ENCODE measurements around the gene RAB1A. TPM values are rescaled to one million over a fixed set of nuclear protein-coding genes. Genes with fewer than 3 reads are reported as not detected.

The RAB1A gene
- total and polyA plus RNA-seq, 7 donors = 52.0 to 229 (median 89.3) TPM

DNA sequence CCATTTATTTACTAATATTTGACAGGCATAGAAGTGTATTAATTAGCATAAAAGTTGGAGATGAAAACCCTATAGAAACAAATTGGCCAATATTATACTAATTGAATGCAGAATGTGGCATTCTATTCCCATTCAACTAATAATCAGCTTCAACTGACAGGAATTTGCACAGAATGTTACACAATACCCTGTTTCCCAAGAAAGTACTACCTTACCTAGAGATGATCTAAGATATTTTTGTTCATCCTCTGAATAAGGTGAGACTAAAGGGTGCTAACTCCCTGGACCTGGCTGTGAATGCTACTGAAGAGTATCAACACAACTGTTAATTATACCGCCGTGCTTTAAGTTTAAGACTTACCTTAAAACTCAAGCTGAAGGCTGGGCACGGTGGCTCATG is 44.8 kb downstream of the RAB1A start:
- peaks cover 6% of the 10 kb centered on the region for H3K4me1 ChIP-seq
- H3K9me3 ChIP-seq = no peaks in the 10 kb centered on the region
- no peak overlapping the region for H3K4me3 ChIP-seq
- no peak for DNase-seq
- TF ChIP-seq CTCF (IDR thresholded peaks at IDR 0.05) = no peak
- WGBS, 3 donors = 90 to 95% (median 94%) methylated on average over 3 of the region's 3 CpGs
- peaks cover 22 to 98% of the 10 kb centered on the region in 2 donors for H3K36me3 ChIP-seq (ENCODE audit: insufficient read depth in 1 of 2, low read depth in 1 of 2)
- no peaks in the 10 kb centered on the region for H3K27me3 ChIP-seq (ENCODE audit: insufficient read depth in 3 of 3, low read length in 2 of 3)
- no peak for ATAC-seq
- H3K27ac ChIP-seq = no peak overlapping the region
- intact Hi-C loops (cut with DNase I) = no loop called here

DNA sequence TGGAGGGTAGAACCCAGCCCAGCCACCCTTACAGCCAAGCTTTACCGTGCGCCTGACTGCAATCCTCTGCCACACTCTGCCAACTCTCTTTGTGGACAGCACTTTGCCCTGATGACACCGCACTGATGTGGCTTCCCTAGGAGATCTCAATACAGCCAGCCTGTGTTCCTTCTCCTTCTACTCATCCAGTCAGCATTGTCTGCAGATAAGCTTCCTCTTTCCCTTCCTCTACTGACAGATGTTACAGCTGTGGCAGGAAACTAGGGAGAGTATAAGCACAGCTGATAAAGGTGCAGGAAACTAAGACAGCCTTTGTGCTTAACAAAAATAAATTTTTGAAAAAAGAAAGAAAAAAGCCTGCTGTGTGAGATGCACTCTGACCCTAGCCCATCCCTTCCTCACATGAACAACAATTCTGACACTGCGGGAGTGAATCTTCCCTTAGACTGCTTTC is 48.6 kb downstream of the RAB1A start:
- ATAC-seq (peak in 3 of 4 donors; percentile 26 to 33 (median 31)), DNase-seq (no peak)

GRCh38 chr2:65079017-65079416 is 50.9 kb downstream of the RAB1A start:
- WGBS, 3 donors = 92 to 94% (median 94%) methylated on average over 6 of the region's 6 CpGs
- no peak overlapping the region for H3K27ac ChIP-seq
- H3K4me3 ChIP-seq = no peak overlapping the region
- intact Hi-C loops (cut with DNase I) = no loop called here
- peaks cover 27% of the 10 kb centered on the region for H3K4me1 ChIP-seq
- H3K9me3 ChIP-seq = no peaks in the 10 kb centered on the region
- no peak for TF ChIP-seq CTCF (IDR thresholded peaks at IDR 0.05)
- DNase-seq = no peak
- H3K27me3 ChIP-seq (ENCODE audit: insufficient read depth in 3 of 3, low read length in 2 of 3) = no peaks in the 10 kb centered on the region
- H3K36me3 ChIP-seq (ENCODE audit: insufficient read depth in 1 of 2, low read depth in 1 of 2) = peaks cover 18 to 90% of the 10 kb centered on the region in 2 donors
- ATAC-seq = no peak

More for the DNA sequence above, 48.6 kb downstream of the RAB1A start:
- Histone ChIP-seq H3K36me3 (ENCODE audit: insufficient read depth in 1 of 2, low read depth in 1 of 2) (peaks cover 22 to 99% of the 10 kb centered on the region in 2 donors), H3K9me3 (no peaks in the 10 kb centered on the region), H3K27ac (no peak overlapping the region), H3K4me3 (no peak overlapping the region), H3K4me1 (peaks cover 5% of the 10 kb centered on the region), H3K27me3 (ENCODE audit: insufficient read depth in 3 of 3, low read length in 2 of 3) (no peaks in the 10 kb centered on the region)
- 62 to 83% (median 66%) methylated on average over 4 of the region's 4 CpGs for WGBS, 3 donors
- TF ChIP-seq CTCF (IDR thresholded peaks at IDR 0.05) = no peak
- intact Hi-C loops (cut with DNase I) = no loop called here

DNA sequence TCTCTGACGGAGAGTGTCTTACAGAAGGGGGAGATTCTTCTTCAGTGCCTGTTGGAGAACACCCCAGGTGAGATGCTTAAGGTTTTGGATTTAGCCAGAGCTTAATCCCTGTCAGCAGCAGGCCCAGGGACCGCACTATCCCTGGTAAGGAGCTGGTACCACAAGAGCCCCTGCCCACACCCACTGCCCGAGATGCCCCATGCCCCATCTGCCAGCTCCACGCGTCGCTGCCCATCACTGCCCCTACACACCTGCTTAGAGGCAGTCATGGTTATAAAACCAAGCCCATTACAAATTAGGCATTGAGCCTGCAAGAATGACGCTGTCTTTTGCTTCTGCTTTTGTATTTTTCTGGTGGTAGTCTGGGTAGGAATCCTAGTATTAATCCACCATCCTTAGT is 52.0 kb downstream of the RAB1A start:
- H3K36me3 ChIP-seq (ENCODE audit: insufficient read depth in 1 of 2, low read depth in 1 of 2) = peaks cover 8 to 90% of the 10 kb centered on the region in 2 donors
- WGBS, 3 donors = 64 to 77% (median 73%) methylated on average over 7 of the region's 7 CpGs
- intact Hi-C loops (cut with DNase I) = no loop called here
- H3K27me3 ChIP-seq (ENCODE audit: insufficient read depth in 3 of 3, low read length in 2 of 3) = no peaks in the 10 kb centered on the region
- no peaks in the 10 kb centered on the region for H3K9me3 ChIP-seq
- DNase-seq (no peak), ATAC-seq (no peak)
- H3K4me3 ChIP-seq = no peak overlapping the region
- H3K4me1 ChIP-seq = peaks cover 38% of the 10 kb centered on the region
- no peak overlapping the region for H3K27ac ChIP-seq
- TF ChIP-seq CTCF (IDR thresholded peaks at IDR 0.05) = no peak

GRCh38 chr2:65076345-65076710 is 53.6 kb downstream of the RAB1A start:
- DNase-seq = no peak
- H3K36me3 ChIP-seq (ENCODE audit: insufficient read depth in 1 of 2, low read depth in 1 of 2) = peaks cover 7 to 90% of the 10 kb centered on the region in 2 donors
- peak overlapping the region; percentile 48 for H3K27ac ChIP-seq
- intact Hi-C loops (cut with DNase I) = no loop called here
- no peaks in the 10 kb centered on the region for H3K9me3 ChIP-seq
- no peaks in the 10 kb centered on the region for H3K27me3 ChIP-seq (ENCODE audit: insufficient read depth in 3 of 3, low read length in 2 of 3)
- ATAC-seq = peak; percentile 21 to 63 (median 44)
- TF ChIP-seq CTCF (IDR thresholded peaks at IDR 0.05) = no peak
- H3K4me3 ChIP-seq = no peak overlapping the region
- H3K4me1 ChIP-seq = peaks cover 42% of the 10 kb centered on the region
- WGBS, 3 donors = 33 to 62% (median 37%) methylated on average over 7 of the region's 7 CpGs

Data from psoas muscle (tissue), 8 donors.